Posterior cingulate gyrus (tissue), 11 donors: ENCODE data around the gene MLNR.

Source experiments
- DNase-seq, 10 donors: peaks; one replicate each; pipeline versions ENCODE4 v3.0.0 to v3.0.0-alpha.2; 2020 to 2021; ENCODE audit warnings: mixed read lengths in 3 of 10
- intact Hi-C: fragments of 100-400 bp; cut with DNase I; formaldehyde crosslinking; loops from one replicate; pipeline ENCODE4 v1.15.1; 2023

The MLNR gene, protein sequence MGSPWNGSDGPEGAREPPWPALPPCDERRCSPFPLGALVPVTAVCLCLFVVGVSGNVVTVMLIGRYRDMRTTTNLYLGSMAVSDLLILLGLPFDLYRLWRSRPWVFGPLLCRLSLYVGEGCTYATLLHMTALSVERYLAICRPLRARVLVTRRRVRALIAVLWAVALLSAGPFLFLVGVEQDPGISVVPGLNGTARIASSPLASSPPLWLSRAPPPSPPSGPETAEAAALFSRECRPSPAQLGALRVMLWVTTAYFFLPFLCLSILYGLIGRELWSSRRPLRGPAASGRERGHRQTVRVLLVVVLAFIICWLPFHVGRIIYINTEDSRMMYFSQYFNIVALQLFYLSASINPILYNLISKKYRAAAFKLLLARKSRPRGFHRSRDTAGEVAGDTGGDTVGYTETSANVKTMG

DNA sequence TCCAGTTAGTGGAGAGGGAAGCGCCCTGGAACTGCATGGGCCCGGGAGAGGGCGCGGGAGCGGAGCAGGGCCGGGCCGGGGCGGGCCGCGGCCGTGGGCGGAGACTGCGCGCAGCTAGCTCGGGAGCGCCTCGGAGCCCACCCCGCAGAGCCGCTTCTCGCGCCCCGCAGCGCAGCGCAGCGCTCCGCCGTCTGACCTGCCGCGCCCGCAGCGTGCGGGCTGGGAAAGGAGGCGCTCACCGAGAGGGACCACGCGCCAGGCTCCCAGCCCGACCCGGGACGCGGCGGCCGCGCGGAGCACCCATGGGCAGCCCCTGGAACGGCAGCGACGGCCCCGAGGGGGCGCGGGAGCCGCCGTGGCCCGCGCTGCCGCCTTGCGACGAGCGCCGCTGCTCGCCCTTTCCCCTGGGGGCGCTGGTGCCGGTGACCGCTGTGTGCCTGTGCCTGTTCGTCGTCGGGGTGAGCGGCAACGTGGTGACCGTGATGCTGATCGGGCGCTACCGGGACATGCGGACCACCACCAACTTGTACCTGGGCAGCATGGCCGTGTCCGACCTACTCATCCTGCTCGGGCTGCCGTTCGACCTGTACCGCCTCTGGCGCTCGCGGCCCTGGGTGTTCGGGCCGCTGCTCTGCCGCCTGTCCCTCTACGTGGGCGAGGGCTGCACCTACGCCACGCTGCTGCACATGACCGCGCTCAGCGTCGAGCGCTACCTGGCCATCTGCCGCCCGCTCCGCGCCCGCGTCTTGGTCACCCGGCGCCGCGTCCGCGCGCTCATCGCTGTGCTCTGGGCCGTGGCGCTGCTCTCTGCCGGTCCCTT is at the start of gene MLNR:
MLNR (plus strand) TSS at position 303 of the 820 bp plus-strand sequence; CDS start at position 303, 0 bp downstream.
- peak in 2 of 10 donors; percentile 21 to 78 for DNase-seq
- intact Hi-C loops = no loop called here

DNA sequence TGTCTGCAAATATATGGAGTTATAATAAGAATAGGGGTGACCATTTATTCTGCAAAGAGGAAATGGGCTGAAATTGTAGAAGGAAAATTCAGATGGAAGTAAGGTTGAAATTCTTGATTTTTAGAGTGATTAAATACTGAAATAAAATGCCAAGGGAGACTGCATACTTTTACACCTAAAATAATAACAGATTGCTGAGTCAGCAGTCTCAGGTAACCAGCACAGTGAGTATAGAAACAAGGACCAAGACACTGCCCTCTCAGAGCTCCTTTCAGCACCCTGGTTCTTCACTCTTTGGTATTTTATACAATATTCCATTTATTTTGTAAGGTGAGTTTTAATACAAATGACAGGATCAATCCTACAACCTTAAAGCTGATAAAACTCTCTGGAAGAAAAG is 48.8 kb upstream of the MLNR start:
- intact Hi-C loops = no loop called here
- DNase-seq = no peak

DNA sequence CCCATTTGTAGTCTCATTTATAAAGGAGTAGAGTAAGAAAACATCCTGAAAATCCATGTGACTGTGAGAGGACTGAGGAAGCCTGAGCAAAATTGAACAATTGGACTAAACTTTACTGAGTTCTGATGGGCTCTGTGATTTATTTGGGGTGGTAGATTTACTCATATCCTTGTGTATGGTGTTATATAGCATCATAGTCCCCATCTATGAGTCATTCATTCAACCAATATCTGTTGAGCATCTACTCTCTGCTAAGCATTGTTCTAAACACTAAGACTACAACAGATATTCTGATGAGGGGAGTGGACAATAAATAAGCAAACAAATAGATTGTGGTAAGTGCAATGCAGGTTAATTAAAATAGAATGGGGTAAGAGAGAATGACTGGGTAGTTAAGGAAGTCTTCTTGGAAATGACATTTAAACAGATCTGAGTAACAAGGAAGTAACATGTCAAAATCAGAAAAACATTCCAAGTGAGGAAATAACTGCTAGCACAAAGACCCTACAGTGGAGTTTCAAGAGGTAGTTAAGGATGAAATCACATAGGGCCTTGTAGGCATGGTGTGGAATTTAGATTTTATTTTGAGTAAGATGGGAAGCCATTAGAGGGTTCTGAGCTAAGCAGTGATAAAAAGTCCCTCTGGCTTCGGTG is 36.3 kb upstream of the MLNR start:
- no peak for DNase-seq
- intact Hi-C loops = no loop called here

DNA sequence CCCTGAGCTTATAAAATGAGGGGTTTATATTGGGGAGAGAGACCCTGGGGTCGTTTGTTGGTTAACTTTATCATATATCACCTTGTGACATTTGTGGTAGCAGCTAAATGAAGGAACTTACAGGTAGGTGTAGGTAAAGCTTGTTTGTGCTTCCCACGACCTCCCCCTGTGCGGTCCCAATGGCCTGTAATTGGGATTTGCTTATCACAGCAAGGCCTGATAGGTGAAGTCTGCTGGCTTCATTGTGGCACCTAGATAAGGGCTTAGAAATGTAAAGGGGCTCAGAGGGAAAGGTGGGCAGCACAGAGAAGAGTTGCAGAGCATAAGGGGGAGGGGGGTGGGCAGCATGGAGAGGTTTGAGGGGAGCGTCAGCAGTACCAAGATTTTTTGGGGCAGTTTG is 35.5 kb upstream of the MLNR start:
- no peak for DNase-seq
- intact Hi-C loops = no loop called here

DNA sequence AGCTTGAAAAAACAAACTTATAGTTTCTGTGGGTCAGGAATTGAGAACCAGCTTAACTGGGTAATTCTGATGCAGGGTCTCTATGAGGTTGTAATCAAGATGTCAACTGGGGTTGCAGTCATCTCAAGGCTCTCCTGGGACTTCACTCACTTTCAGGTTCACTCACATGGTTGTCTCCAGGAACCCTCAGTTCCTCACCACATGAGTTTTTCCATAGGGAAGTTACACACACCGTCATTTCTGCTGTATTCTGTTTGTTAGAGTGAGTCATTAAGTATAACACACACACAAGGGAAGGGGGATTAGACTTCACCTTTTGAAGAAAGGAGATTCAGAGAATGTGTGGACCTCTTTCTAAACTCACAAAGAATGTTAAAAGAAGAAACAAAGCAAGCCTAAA is 34.9 kb upstream of the MLNR start:
- DNase-seq = no peak
- intact Hi-C loops = no loop called here

DNA sequence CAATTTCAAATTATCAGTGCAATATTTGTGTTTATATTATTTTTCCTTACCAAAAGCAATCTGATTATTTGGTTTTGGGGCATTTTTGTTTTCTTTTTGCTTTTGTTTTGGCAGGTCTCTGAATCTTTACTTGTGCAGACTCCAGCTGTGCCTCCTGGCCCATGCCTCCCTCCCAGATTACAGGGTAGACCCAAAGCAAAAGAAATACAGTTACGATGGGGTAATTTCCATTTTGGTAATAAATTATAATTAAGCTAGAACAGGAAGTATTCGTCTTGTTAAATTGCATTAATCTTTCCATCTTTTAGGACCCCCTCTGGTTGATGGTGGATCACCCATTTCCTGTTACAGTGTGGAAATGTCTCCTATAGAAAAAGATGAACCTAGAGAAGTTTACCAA is 29.2 kb upstream of the MLNR start:
- DNase-seq = no peak
- intact Hi-C loops = no loop called here

DNA sequence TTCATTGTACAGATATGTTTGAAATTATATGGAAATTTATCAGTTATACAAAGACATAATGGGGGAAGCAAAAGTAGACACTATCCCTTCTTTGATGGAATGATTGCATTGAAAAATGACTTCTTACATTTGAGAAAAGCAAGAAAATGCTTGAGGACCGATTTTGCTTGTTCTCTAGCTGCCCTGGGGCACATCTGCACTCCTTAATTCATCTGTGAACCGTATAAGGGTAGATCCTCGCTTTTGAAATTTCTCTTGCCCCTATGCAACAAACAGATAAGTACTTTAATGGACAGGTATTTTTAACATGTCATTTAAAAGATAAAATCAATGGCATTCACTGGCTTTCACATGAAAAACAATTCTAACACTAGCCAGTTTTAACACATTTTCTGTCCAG is 13.5 kb upstream of the MLNR start:
- intact Hi-C loops = no loop called here
- no peak for DNase-seq

DNA sequence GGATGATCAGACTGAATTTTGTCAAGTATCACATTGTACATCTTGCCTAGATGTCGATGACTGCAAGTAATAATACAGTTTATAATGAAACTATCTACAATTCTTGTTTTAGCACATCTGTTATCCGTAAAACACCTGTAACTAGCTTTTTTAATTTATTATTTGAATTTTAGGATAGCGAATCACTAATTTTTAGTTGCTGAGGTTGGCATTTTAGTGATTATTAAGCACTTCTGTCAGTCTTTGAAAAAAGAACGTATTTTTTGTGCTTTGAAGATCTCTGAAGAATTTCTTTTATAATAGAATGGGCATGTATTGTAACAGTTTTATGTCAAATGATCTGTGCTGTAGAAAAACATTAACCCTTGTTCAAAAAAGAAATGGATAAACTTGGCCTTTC is 11.5 kb upstream of the MLNR start:
- no peak for DNase-seq
- intact Hi-C loops = no loop called here

DNA sequence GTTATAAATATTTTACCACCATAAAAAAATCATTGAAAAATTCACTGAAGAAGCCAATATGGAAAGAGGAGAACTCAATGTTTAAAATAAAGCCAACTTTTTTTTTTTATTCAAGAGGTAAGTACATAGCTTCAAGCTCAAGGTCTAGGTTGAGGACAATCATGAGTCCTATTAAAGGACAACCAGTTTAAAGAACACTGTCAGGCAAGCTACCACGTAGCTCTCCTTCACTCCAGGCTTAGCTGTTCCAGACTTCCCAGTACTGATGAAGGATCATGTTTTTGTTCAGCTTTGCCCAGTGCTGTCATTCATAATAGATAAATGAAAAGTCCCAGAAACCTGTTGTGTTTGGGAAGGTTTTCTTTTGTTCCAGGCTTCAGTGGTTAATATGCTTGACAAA is 10.0 kb upstream of the MLNR start:
- intact Hi-C loops = no loop called here

DNA sequence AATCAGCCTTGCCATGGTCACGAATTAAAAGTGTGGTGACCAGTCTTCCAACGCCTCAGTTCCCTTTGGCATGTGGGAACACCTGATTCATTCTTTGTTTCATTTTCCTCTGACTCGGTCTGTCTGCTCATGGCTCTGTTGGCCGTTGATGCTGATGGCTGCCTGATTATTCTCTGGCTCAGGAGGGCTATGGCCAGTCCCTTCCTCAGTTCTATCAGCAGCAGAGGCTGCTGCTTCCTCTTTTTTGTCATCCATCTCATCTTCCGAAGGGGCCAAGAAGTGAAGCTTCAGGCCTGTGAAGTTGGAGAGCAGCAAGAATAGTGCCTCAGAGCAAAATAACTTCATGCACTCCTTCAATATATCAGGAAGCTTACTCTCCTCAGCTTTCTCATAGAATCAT is 9.5 kb upstream of the MLNR start:
- intact Hi-C loops = no loop called here
- DNase-seq = no peak

More for the DNA sequence above, 10.0 kb upstream of the MLNR start:
- no peak for DNase-seq

DNA sequence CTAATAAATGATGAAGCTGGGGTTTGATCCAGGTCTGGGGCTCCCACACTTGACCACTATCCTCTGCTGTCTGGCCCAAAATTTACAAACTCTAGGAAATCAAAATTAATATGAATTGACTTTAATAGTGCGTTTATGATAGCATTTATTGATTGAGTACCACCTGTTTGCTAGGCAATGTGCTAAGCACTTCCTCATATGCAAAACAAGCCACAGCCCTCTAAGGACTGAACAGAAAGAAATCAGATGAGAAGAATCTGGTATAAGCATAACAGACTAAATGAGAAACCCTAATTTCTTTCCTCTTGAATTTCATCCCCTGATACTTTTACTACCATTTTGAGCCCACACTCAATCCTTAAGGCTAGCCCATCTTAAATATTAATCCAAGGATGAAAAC is 6.6 kb upstream of the MLNR start:
- intact Hi-C loops = no loop called here
- DNase-seq = no peak

DNA sequence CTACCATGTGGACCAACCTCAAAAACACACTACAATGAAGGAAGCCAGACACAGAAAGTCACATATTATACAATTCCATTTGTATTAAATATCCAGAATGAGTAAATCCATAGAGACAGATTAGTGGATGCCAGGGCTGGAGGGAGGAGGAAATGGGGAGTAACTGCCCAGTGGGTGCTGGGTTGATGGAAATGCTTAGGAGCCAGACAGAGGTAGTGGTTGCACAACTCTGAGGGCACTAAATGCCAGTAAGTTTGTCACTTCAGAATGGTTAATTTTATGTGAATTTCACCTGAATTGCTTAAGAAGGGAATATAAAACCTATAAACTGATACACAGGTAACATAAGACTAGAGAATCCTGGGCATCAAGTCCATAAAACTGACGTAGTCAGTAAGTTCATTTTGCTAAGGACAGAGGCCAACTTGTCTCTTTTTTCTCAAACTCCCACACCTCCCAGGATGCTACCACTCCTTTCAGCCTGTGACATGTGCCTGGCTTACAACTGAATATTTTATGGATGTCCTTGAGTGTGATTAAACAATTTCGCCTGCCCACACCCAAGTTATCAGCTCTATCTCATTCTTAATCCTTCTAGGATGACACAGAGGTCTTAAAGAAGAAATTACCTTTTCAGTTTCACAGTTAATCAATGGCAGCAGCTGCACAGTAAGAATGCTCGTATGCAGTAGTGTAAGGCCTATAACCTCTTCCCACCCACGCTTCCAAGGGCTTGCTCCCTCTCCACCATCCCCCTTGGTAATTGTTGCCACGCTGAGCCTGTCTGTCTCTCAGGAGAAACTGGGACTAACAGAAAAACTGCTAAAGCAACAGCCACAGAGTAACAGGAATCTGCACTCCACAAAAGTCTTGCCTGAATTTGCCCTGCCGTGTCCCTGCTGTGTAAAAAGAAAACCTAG is 5.9 kb upstream of the MLNR start:
- DNase-seq = no peak
- intact Hi-C loops = no loop called here

DNA sequence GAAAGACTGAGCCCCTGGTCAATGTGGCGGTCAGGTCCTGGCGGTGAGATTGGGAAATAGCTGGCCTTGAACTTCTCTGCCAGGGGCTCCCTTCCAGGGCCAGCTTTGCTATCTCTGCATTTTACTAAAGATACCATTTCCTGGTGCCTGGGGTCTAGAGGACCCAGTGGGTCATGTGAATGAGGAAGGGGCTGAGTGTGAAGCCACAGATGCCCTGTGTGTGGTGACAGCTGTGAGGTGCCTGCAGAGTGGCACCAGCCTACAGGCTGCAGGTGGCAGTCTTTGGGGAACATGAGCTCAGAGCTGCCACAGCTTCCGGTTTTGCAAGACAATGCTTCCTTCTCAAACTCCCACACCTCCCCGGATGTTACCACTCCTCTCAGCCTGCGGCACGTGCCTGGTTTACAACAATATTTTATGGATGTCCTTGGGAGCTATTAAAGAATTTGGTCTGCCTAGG is 5.2 kb upstream of the MLNR start:
- peak in 2 of 10 donors; percentile 12 to 81 for DNase-seq
- intact Hi-C loops = no loop called here

DNA sequence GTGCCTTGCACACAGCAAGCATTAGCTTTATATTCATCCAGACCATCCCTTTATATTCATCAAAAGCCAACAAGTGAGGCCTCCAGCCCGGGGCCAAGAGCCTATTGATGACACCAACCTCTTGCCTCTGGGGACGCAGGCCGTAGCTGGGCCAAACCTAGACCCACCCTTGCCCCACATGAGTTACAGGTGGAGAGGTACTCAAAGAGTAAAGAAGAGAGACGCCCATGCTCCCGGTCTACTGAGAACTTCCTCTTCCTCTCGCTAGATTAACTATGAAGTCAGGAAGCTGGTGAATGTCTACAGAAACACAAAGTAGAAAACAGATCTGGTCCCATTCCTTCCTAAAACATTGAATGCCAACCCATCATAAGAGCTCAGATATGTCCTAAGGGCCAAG is 3.8 kb upstream of the MLNR start:
- intact Hi-C loops = no loop called here
- peak in 1 of 10 donors; percentile 74 for DNase-seq

DNA sequence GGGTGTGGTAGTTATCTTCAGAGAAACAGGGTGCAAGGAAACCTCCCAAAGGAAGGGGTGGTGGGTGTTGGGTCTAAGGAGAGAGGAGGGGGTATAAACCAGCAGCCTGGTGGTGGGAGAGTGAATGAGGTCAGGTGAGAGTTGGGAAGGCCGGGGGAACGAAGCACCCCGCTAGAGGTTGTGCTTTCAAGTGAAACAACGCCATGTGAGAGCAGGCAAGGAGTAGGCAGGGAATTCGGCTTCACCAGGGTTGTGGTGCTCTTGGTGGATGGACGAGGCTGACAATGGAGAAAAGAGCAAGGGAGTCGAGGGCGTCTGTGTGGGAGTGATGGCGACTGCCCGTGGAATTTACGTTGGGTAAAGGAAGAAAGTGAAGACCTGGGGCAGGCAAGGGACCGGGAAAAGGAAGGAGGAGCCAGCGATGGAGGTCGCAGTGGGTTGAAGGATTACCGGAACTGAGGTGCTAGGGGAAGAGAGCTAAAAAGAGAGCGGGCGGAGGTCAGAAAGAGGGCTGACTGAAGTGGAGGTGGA is 2.1 kb upstream of the MLNR start:
- intact Hi-C loops = no loop called here
- DNase-seq = no peak

DNA sequence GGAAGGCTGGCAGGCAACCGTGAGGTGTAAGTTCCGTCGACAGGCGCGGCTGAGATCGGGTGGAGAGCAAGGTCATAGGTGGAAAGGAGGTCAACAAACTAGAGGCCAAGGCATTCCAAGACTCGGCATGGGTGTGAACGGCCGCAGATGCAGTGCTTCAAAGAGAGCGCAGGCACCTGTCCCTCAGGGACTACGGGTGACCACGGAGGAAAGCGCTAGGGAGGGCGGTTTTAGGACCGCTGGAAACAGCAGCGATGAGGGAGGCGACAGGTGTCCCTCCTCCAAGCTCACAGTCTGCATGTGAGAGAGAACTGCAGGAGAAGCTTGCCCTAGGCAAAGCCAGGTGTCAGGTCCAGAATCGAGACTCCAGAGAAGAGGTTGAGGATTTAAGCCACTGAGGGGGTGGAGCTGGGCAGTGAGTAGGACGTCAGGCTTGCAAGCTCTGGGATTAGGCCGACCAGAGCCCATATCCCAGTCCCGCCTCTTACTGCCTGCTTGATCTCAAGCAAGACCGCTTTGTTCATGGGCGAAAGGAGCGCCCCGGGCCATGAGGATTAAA is 1.6 kb upstream of the MLNR start:
- DNase-seq = no peak

DNA sequence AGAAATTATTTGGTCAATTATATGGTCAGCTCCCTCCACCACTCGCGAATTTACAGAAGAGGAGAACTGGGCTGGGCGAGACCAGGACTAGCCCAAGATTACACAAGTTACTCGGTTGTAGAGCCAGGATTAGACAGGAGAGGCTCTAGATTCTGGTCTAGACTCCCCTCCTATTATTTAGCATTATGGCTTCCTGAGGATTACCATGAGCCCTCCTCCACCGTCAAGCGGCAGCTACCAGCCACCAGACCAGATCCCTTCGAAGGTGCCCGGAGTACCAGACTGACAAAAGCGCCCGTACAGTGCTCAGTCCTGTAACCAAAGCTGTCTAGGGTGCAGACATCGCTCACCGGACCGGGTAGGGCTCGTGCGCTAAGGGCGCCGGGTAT is 497 bp upstream of the MLNR start:
- intact Hi-C loops = no loop called here

More for the DNA sequence above, 1.6 kb upstream of the MLNR start:
- intact Hi-C loops = no loop called here

DNA sequence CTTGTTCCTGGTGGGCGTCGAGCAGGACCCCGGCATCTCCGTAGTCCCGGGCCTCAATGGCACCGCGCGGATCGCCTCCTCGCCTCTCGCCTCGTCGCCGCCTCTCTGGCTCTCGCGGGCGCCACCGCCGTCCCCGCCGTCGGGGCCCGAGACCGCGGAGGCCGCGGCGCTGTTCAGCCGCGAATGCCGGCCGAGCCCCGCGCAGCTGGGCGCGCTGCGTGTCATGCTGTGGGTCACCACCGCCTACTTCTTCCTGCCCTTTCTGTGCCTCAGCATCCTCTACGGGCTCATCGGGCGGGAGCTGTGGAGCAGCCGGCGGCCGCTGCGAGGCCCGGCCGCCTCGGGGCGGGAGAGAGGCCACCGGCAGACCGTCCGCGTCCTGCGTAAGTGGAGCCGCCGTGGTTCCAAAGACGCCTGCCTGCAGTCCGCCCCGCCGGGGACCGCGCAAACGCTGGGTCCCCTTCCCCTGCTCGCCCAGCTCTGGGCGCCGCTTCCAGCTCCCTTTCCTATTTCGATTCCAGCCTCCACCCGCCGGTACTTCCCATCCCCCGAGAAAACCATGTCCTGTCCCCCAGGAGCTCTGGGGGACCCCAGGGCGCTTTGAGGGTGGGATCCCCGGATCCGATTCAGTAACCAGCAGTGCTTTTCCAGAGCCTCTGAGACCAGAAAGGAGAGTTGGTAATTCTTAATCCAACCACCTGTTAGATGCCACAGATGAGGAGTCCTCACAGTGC is 885 bp downstream of the MLNR start:
- no peak for DNase-seq
- intact Hi-C loops = no loop called here

More for the DNA sequence above, 497 bp upstream of the MLNR start:
- peak in 1 of 10 donors; percentile 81 for DNase-seq

DNA sequence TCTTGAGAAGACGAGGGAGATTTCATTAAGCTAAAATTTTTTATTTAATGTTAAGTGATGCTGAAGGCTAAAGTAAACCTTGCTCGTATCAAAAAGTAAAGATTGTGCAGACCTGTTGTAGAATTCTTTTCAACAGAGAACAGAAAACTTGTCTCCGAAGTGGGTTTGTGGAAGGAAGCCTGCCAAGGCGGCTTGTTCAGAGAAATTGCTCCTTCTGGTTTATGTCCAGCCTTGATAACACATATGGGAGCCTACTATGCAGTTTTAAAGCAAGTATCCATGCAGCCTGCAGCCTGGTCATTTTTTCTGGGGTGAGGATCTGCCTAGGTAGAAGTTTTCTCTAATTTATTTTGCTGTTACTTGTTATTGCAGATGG is 1.4 kb downstream of the MLNR start:
- intact Hi-C loops = no loop called here
- no peak for DNase-seq
